HG03354 (cell line): ENCODE results near the gene SDK1.

Experiments used
- ATAC-seq: cut with Tn5 transposase; IDR thresholded peaks from one replicate; pipeline ENCODE4 v1.9.1; 2021; ENCODE audit warnings: mild to moderate bottlenecking; ENCODE audit not compliant: unreplicated experiment, poor library complexity, severe bottlenecking

Gene SDK1

GRCh38 chr7:3285652-3286051 is 15.4 kb upstream of the SDK1 start:
- no peak for ATAC-seq

GRCh38 chr7:3289996-3290395 is 11.1 kb upstream of the SDK1 start:
- no peak for ATAC-seq

GRCh38 chr7:3292694-3293093 is 8.4 kb upstream of the SDK1 start:
- ATAC-seq, result no peak

DNA sequence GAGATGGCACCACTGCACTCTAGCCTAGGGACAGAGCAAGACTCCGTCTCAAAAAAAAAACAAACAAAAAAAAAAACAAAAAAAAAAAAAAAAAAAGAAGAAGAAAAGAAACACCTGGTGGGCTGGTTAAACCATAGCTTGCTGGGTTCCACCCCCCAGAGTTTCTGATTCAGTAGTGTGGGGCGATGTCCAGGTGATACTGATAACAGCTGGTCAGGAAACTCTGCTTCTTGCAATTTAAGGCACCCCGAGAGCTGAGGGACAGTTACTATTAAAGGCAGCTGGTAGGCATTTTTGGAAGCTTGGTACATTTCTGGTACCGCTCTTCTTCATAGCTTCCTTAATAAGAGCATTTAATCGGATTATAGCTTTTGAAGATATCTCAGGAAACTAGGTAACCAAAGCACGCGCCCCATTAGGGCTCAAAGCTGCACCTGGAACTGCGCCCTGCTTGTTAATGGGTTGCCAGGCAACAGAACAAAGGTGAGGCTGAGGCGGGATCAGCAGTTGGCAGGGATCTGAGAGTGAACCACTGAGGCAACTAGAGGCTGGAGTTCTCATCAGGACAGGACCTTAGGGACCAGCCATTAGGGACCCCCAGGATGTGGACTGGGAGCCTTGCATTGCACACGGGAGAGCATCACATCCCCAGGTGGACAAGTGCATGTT is 6.5 kb upstream of the SDK1 start:
- no peak for ATAC-seq

- ATAC-seq, result no peak
Measured at GRCh38 chr7:3297105-3297819, 3.8 kb upstream of the SDK1 start.

DNA sequence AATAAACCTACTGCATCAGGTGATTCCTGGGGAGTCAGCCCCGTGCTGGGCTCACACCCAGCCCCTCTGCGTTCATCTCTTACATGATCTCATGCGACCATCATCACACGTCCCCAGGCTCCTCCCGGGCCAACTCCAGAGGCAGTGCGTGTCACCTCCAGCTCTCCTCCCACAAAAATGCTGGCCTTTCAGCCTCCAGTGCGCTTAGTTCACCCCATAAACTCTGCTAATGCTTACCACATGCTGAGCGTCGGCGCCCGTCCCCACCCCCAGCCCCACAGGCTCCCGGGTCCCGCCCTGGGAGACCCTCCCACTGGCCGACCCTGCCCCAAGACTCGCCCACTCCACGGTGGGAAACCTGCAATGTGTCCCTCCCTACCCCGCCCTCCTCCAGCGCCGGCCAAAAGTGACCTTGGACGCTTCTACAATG is 816 bp upstream of the SDK1 start:
- no peak for ATAC-seq

GRCh38 chr7:3301449-3301731 is 338 bp downstream of the SDK1 start:
- ATAC-seq, result peak; percentile 29

DNA sequence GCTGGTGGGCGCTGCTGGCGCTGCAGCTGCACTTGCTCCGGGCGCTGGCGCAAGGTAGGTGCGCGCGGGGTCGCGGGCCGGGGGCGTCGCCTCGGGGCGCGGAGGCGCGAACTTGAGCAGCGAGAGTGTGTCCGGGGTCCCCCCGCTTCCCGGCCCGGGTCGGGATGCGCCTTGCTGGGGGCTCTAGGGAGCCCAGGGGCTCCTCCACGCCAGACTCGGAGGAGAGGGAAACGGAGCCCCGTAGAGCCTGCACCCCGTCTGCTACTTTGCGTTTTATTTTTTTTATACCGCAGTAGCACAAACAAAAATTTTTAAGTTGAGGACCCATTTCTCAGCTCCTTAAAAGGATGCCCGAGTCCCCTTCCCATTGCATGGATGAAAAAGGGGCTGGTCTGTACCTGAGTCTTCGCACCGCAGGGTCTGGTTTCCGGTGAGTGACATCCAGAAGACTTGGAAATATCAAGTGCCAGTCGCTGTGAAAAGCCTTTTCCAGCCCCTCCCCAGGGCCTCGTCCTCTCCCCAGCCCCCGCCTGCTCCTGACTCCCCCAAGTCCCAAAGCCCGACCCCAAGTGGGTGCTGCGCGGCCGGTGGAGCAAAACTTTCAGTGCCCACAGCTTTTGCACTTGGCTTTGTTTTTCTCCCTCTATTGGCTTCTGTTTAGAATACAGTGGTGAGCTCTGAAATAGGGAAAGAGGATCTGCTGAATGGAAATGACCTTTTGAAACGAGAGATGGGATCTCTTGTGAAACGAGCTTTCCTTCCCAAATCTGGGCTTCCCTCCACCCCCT is 973 bp downstream of the SDK1 start:
- ATAC-seq, result no peak

DNA sequence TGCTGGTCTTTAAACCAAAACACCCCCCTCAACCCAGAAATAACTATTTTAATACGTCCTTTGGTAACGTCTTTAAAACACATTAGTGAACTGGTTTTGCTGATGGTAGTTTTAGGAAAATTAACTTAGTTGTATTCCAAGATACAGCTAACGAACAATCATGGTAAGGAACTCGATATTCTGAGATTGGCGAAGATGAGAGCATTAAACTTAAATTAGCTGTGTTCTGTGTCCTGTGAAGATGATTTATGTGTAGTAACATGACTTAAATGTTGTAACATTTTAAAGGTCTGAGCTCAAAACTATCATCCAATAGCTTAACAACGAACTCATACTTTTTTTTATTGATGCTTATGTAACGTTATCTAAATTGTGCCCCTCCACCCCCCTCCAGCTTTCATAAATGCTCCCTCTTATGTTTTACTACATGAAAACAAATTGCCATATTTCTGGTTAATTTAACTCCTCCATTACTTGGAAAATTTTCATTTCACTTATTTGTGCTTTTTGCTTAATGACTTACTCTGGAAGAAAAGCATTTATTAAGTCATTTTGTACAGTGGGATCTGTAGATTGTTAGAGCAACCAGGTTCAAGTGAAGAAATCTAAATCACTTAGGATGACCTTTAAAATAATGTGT is 1.7 kb downstream of the SDK1 start:
- no peak for ATAC-seq

DNA sequence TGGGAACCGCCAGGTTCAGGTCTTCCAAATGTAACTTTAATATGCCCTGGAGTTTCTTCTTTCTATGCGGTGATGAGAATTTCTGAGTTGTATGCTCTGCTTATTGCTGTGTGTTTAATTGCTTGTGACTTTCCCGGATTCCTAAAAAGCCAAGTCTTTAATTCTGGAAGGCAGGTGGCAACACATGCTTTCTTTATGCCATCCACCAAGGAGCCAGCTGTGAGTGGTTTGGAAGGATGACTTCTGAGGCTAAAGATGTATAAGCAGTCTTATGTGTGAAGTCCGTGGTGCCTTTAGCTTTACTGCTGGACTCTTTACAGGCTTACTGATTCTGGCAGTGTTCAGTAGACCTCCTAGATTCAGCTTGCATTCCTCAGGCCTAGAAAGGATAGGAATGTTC is 3.1 kb downstream of the SDK1 start:
- no peak for ATAC-seq

DNA sequence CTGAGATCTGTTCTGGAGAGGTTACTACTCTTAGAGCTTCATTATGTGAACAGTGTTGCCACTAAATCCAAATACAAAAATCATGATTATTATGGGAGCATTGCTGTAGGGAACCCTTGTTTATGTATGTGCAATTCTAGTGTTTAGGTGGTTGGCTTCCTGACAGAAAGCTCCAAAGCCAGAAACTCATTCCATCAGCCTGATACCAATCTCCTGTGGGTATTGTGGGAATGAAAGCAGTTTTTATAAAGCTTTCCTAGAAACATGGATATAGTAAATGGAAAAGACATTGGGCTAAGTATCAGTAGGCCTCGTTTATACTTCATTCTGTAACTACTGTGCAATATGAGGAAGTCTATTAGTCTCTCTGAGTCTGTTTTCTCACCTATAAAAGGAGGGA is 6.4 kb downstream of the SDK1 start:
- ATAC-seq, result no peak

GRCh38 chr7:3309140-3309539 is 8.1 kb downstream of the SDK1 start:
- no peak for ATAC-seq

DNA sequence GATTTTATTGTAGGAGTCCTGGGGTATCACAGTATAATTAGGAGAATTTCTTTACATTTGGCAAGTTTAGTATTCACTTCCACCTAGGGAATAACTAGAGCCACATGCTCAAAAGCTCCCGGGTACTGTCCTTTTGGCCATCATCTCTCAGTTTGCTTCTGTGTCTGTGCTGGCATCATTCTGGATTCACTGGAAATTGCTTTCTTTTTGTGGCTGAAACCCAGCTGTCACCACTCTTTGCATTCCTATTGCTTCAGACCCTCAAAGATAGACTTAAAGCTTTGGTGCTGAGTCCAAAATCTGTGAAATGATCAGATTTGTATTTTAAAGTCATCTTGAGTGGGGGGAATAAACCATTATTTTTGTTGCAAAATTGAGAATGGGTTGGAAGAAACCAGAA is 8.9 kb downstream of the SDK1 start:
- ATAC-seq, result no peak

GRCh38 chr7:3310884-3311283 is 9.8 kb downstream of the SDK1 start:
- no peak for ATAC-seq

- ATAC-seq, result no peak
Measured at GRCh38 chr7:3312583-3312982, 11.5 kb downstream of the SDK1 start.

- ATAC-seq, result no peak
Measured at GRCh38 chr7:3318874-3319273, 17.8 kb downstream of the SDK1 start.

DNA sequence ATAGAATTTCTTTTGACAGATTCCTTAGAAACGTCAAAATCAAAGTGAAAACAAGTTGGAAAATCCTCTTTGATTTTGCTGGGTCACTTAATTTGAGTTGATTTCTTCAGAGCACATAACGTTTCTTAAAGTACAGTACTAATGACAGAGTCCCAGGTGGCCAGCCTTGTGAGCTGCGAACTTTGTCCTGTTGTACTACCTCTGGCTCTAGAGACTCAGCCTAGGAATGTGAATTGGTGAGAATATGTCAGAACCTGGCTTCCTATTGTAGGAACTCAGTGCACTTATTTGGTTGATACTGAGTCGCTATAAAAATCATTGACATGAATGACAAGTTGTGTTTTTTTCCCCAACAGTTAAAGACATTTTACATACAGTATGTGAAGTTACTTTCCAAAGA is 20.2 kb downstream of the SDK1 start:
- no peak for ATAC-seq

GRCh38 chr7:3321745-3322144 is 20.7 kb downstream of the SDK1 start:
- ATAC-seq, result no peak

- no peak for ATAC-seq
Measured at GRCh38 chr7:3326246-3326645, 25.2 kb downstream of the SDK1 start.

- ATAC-seq, result no peak
Measured at GRCh38 chr7:3327099-3327498, 26.0 kb downstream of the SDK1 start.

GRCh38 chr7:3327655-3328054 is 26.6 kb downstream of the SDK1 start:
- no peak for ATAC-seq
